NT2/D1 (cell line): Measurements from ENCODE around the gene AGAP4.
"Not testable (repeated sequence)": the region's sequence is repeated elsewhere in the genome, so short reads cannot be mapped to it uniquely, and the experiment has no call there.

ENCODE experiments used
- DNase-seq: peaks from one replicate; pipeline ENCODE4 v3.0.0-alpha.2; 2011; ENCODE audit warnings: low read depth, low spot score
- H3K27me3 ChIP-seq: 2 replicates; pipeline ENCODE4 v1.6.0; 2011; ENCODE audit warnings: mild to moderate bottlenecking; ENCODE audit not compliant: insufficient read length, insufficient read depth
- H3K36me3 ChIP-seq: 2 replicates; pipeline ENCODE4 v1.6.1; 2011; ENCODE audit warnings: mild to moderate bottlenecking, low read length, mixed read lengths; ENCODE audit not compliant: insufficient read depth, insufficient read length
- H3K4me1 ChIP-seq: 2 replicates; pipeline ENCODE4 v1.5.1; 2011; ENCODE audit not compliant: insufficient read depth, insufficient read length
- H3K4me3 ChIP-seq: 2 replicates; pipeline ENCODE4 v1.5.1; 2011; ENCODE audit warnings: low read depth; ENCODE audit not compliant: insufficient read length
- H3K9ac ChIP-seq: 2 replicates; pipeline ENCODE4 v1.6.0; 2011; ENCODE audit warnings: low read depth; ENCODE audit not compliant: insufficient read length
- H3K9me3 ChIP-seq: 2 replicates; pipeline ENCODE4 v1.5.1; 2011; ENCODE audit warnings: mild to moderate bottlenecking, low read length; ENCODE audit not compliant: insufficient read depth
- SUZ12 ChIP-seq: IDR thresholded peaks from 2 replicates; pipeline ENCODE4 v1.6.1; 2011; ENCODE audit not compliant: insufficient read length, insufficient read depth; ENCODE audit errors: extremely low read depth
- YY1 ChIP-seq: IDR thresholded peaks from 2 replicates; pipeline ENCODE4 v1.6.1; 2011; ENCODE audit not compliant: insufficient read length, insufficient read depth
- ZNF274 ChIP-seq: IDR thresholded peaks from 2 replicates; pipeline ENCODE4 v1.6.1; 2011; ENCODE audit warnings: mild to moderate bottlenecking, low read depth, low read length

Gene AGAP4

DNA sequence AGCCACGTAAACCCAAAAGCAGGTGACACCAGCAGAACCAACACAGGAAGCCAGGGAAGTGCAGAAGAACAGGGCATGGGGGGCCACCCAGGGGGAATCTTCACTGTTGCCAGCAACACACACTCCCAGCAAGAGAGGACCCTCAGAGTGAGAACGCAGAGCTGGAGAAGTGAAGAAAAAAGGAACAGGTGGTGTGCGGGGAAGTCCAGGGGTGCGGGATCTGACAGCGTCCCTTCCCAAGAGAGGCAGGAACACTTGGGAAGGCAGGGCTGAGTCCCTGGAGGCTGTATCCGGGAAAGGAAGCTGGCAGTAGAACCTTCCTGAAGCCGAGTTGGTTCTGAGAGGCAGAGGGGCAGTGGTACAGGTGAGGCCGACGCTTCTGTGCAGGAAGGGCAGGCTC, 27.7 kb downstream of the AGAP4 start:
- no peak for DNase-seq
- no peak for TF ChIP-seq ZNF274
- TF ChIP-seq SUZ12: no peak
- no peak for TF ChIP-seq YY1
- no peak overlapping the region for H3K4me3 ChIP-seq
- H3K27me3 ChIP-seq: no peaks in the 10 kb centered on the region
- no peaks in the 10 kb centered on the region for H3K36me3 ChIP-seq
- H3K4me1 ChIP-seq: no peaks in the 10 kb centered on the region
- peaks cover 14% of the 10 kb centered on the region; the same call in 1 of the 2 replicates for H3K9me3 ChIP-seq
- no peak overlapping the region for H3K9ac ChIP-seq

- DNase-seq: no peak
- no peaks in the 10 kb centered on the region for H3K36me3 ChIP-seq
- no peaks in the 10 kb centered on the region for H3K4me1 ChIP-seq
- peaks cover 14% of the 10 kb centered on the region; the same call in 1 of the 2 replicates for H3K9me3 ChIP-seq
- H3K27me3 ChIP-seq: no peaks in the 10 kb centered on the region
- no peak overlapping the region for H3K4me3 ChIP-seq
- no peak overlapping the region for H3K9ac ChIP-seq
- TF ChIP-seq ZNF274: no peak
- no peak for TF ChIP-seq SUZ12
- TF ChIP-seq YY1: no peak
Observed at GRCh38 chr10:45817912-45818311, 29.4 kb downstream of the AGAP4 start.

DNA sequence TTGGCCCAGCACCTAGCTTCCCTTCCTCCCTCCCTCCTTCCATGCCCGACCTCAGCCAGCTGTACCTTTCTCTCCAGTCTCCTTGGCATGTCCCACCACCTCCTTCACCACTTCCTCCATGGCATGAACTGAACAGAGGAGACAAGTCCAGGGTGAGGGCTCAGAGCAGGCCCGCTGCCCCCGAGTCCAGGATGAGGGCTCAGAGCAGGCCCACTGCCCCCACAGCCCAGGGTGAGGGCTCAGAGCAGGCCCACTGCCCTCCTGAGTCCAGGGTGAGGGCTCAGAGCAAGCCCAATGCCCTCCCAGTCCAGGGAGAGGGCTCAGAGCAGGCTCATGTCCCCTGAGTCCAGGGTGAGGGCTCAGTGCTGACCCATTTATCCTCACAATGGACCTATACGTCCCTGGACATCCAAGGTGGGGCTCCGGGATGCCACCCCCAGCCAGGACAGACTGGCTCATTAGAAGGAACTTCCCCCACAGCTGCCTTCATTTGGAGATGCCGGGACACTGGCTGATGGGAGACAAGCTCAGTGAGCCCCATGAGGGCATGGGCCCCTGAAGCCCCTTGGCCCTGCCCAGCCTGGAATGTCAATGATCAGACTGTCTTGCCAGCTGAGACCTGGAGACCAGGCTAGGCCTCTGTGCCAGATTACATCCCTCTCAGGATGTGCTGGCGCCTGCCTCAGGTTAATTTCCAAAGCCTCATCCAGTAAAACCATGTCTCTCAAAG, 30.0 kb downstream of the AGAP4 start:
- Histone ChIP-seq H3K36me3 (no peaks in the 10 kb centered on the region), H3K9ac (no peak overlapping the region), H3K4me3 (no peak overlapping the region), H3K4me1 (no peaks in the 10 kb centered on the region), H3K9me3 (peaks cover 14% of the 10 kb centered on the region; the same call in 1 of the 2 replicates), H3K27me3 (no peaks in the 10 kb centered on the region)
- DNase-seq: no peak
- no peak for TF ChIP-seq ZNF274
- TF ChIP-seq SUZ12: no peak
- no peak for TF ChIP-seq YY1

DNA sequence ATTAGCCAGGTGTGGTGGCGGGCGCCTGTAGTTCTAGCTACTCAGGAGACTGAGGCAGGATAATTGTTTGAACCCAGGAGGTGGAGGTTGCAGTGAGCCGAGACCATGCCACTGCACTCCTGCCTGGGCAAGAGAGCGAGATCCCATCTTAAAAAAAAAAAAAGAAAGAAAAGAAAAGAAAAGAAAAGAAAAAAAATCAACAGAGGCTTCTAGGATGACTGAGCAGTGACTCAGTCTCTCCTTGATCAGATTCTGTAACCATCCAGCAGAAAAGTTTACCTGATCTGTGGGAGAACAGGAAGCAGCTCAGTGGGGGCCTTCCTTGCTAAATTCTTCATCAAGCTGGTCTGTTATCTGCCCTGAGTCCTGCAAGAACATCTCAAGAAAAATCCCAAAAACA, 33.2 kb downstream of the AGAP4 start:
- peaks cover 14% of the 10 kb centered on the region; the same call in 1 of the 2 replicates for H3K9me3 ChIP-seq
- not testable (repeated sequence) for H3K4me3 ChIP-seq, H3K36me3 ChIP-seq, DNase-seq, H3K9ac ChIP-seq, H3K4me1 ChIP-seq, H3K27me3 ChIP-seq

DNA sequence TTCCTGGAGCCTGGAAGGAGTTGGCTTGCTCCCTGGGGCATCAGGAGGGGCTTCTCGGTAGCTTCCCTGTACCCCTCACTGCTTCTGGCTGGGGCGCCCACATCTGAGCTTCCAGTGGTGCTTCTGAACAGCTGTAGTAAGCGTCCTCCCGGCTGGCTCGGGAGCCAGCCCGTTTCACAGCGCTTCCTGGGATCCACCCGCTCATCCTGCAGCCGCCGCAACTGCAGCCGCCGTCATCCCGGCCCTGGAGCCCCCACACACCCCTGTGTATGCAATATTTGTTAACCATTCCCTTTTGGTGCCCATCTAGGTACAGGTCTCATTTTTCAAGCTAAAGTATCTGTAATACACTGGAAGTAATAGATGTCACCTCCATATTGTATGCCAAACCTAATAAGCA, 34.3 kb downstream of the AGAP4 start:
- not testable (repeated sequence) for H3K9ac ChIP-seq, H3K27me3 ChIP-seq, H3K4me3 ChIP-seq, H3K4me1 ChIP-seq, DNase-seq, H3K36me3 ChIP-seq, H3K9me3 ChIP-seq

GRCh38 chr10:45811075-45811474, 36.2 kb downstream of the AGAP4 start:
- H3K4me1 ChIP-seq: no peaks in the 10 kb centered on the region
- no peaks in the 10 kb centered on the region for H3K27me3 ChIP-seq
- H3K36me3 ChIP-seq: no peaks in the 10 kb centered on the region
- DNase-seq: no peak
- H3K9me3 ChIP-seq: no peaks in the 10 kb centered on the region
- TF ChIP-seq YY1 (no peak), ZNF274 (no peak), SUZ12 (no peak)
- H3K9ac ChIP-seq: no peak overlapping the region
- H3K4me3 ChIP-seq: no peak overlapping the region

GRCh38 chr10:45809837-45810236, 37.5 kb downstream of the AGAP4 start:
- Histone ChIP-seq H3K27me3 (no peaks in the 10 kb centered on the region), H3K4me1 (no peaks in the 10 kb centered on the region), H3K9me3 (no peaks in the 10 kb centered on the region), H3K9ac (no peak overlapping the region), H3K36me3 (no peaks in the 10 kb centered on the region), H3K4me3 (no peak overlapping the region)
- no peak for TF ChIP-seq YY1
- no peak for TF ChIP-seq SUZ12
- no peak for TF ChIP-seq ZNF274
- DNase-seq: no peak

DNA sequence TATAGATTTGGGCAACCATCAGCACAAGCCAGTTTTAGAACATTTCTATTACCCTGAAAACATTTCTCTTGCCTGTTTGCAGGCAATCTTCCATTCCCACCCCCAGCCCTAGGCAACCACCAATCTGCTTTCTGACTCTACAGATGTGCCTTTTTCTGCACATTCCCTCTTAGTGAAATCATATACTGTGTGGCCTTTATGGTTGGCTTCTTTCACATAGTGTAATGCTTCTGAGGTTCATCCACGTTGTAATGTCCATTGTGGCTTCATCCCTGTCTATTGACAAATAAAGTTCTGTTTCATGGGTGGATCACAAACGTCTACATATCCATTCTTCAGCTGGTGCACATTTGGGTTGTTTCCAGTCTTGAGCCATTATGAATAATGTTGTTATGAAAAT, 42.3 kb downstream of the AGAP4 start:
- not testable (repeated sequence) for H3K9ac ChIP-seq, H3K36me3 ChIP-seq, DNase-seq, H3K27me3 ChIP-seq, H3K9me3 ChIP-seq, H3K4me1 ChIP-seq, H3K4me3 ChIP-seq

DNA sequence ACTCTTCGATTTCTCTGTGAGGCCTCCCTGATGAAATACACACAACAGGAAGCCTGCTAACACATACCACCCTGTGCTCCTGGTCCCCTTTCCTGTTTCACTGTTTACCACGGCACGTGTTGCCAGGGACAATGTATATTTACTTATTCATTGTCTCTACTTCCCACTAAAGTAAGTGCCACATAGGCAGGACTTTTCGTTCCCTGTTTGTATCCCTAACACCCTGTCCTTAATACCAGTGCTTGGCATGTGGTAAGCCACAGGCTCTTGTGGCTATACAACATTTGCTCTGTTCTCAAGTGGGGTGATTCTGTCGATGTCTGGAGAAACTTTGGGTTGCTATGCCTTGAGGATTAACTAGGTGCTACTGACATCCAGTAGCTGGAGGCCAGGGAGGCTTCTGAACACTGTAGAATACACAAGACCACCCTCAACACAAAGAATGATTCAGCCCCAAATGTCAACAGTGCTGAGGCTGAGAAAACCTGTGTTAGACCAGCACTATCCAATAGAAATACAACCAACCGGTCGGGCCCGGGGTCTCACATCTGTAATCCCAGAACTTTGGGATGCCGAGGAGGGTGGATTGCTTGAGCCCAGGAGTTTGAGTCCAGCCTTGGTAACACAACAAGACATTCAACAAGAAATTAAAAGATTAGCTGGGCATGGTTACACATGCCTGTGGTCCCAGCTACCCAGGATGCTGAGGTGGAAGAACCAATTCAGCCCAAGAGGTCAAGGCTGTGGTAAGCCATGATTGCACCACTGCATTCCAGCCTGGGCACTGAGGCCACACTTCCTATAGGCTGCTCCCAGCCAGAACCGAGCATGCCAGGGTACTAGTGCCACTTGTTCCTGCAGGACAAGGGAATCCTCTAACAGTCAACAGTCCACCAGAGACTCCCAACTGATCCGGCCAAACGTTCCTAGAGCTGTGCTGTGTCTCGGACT, 44.0 kb downstream of the AGAP4 start:
- not testable (repeated sequence) for H3K9me3 ChIP-seq, DNase-seq, H3K36me3 ChIP-seq, H3K4me1 ChIP-seq, H3K27me3 ChIP-seq, H3K4me3 ChIP-seq, H3K9ac ChIP-seq

- not testable (repeated sequence) for H3K9me3 ChIP-seq, H3K9ac ChIP-seq, DNase-seq, H3K27me3 ChIP-seq, H3K36me3 ChIP-seq, H3K4me1 ChIP-seq, H3K4me3 ChIP-seq
Observed at GRCh38 chr10:45794761-45795160, 52.5 kb downstream of the AGAP4 start.
